Measurements from ENCODE around the gene GHRHR.

GHRHR gene

DNA sequence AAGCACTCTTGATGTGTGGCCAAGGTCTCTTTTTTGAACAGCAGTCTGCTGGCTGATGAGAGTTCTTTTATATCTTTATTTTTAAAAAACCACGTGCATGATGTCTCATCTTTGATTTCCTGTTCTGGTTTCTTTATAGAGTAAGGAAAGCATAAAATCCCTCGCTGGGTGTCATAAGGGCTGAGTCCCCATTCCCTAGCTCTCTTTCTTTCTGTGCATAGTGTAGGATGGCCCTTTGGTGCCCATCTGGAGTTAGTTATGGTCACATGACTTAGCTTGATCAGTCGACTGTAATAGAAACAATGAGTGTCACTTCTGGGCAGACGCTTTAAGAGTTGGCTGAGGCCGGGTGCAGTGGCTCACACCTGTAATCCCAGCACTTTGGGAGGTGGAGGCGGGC, 38.5 kb downstream of the GHRHR start:
- DNase-seq (ENCODE audit: low read depth, low spot score), result no peak
- no peak overlapping the region for H3K9ac ChIP-seq (ENCODE audit: insufficient read length)
- TF ChIP-seq POLR2AphosphoS5 (IDR thresholded peaks at IDR 0.05; ENCODE audit: borderline replicate concordance, low read depth, low read length) (no peak), FOXP2 (optimal IDR thresholded peaks at IDR 0.05; ENCODE audit: control extremely low read depth, extremely low read length, insufficient read depth) (no peak), EZH2 (IDR thresholded peaks at IDR 0.05) (no peak)
- H3K4me3 ChIP-seq, result no peak overlapping the region
- no peaks in the 10 kb centered on the region for H3K36me3 ChIP-seq (ENCODE audit: insufficient read depth, low read length)
- H3K27ac ChIP-seq, result no peak overlapping the region
- H3K9me3 ChIP-seq (ENCODE audit: low read depth, low read length), result no peaks in the 10 kb centered on the region

DNA sequence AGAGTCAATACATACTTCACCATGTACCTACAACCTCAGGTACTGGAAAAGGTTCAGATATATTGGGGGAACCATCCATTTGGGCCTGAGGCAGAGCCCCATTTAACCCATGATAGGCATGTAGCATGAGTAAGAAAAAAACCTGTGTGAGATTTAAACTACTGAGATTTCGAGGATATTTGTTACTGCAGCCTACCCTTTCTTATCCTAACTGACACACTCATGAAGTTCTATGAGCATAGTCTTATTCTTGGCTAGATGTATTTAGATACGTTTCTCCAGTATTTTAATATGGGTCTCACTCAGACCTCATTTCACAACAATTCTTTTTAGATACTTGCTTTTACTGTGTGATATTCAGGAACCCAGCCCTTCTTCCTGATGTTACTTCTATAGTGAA, 39.3 kb downstream of the GHRHR start:
- Histone ChIP-seq H3K9ac (ENCODE audit: insufficient read length) (no peak overlapping the region), H3K27ac (no peak overlapping the region), H3K36me3 (ENCODE audit: insufficient read depth, low read length) (no peaks in the 10 kb centered on the region), H3K4me3 (no peak overlapping the region), H3K9me3 (ENCODE audit: low read depth, low read length) (no peaks in the 10 kb centered on the region)
- no peak for TF ChIP-seq POLR2AphosphoS5 (IDR thresholded peaks at IDR 0.05; ENCODE audit: borderline replicate concordance, low read depth, low read length)
- no peak for TF ChIP-seq EZH2 (IDR thresholded peaks at IDR 0.05)
- TF ChIP-seq FOXP2 (optimal IDR thresholded peaks at IDR 0.05; ENCODE audit: control extremely low read depth, extremely low read length, insufficient read depth), result no peak
- DNase-seq (ENCODE audit: low read depth, low spot score), result no peak

DNA sequence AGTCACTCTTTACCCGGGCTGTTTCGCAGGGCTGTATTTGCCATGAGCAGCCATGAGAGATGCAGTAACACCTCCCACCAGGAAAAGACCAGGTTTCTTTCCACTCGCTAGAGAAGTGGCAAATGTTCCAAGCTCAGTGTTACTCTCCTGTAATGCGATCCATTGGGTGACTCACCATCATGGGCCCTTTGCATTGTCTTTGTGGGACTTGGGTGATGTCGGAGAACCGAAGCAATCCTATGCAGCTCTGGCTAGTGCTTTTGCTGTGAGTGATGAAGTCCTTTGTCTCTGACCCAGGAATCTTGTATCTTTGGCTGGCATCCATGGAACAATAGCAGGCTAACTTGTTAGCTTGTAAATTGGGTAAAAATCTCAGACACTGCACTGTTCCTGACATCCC, 40.0 kb downstream of the GHRHR start:
- TF ChIP-seq POLR2AphosphoS5 (IDR thresholded peaks at IDR 0.05; ENCODE audit: borderline replicate concordance, low read depth, low read length) (no peak), EZH2 (IDR thresholded peaks at IDR 0.05) (no peak), FOXP2 (optimal IDR thresholded peaks at IDR 0.05; ENCODE audit: control extremely low read depth, extremely low read length, insufficient read depth) (no peak)
- no peak overlapping the region for H3K27ac ChIP-seq
- no peak overlapping the region for H3K4me3 ChIP-seq
- no peaks in the 10 kb centered on the region for H3K9me3 ChIP-seq (ENCODE audit: low read depth, low read length)
- H3K9ac ChIP-seq (ENCODE audit: insufficient read length), result no peak overlapping the region
- DNase-seq (ENCODE audit: low read depth, low spot score), result no peak
- H3K36me3 ChIP-seq (ENCODE audit: insufficient read depth, low read length), result no peaks in the 10 kb centered on the region

DNA sequence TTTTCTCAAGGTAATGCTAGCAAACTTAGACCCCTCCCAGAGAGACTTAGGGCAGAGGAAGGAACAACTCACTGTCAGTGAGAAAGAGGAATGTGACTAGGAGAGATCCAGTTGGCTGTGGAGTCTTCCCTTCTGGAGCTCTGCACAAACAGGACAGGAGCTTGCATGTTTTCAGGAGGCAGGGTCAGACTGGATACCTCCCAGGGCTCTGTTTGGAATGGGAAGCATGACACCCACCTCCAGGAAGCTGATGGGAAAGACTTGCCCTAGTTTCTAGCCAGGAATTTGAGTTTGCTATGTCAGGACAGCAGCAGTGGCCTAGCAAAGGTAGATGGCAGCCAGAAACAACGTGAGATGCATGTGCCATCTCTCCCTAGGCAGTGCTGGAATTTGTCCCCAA, 40.6 kb downstream of the GHRHR start:
- no peaks in the 10 kb centered on the region for H3K9me3 ChIP-seq (ENCODE audit: low read depth, low read length)
- TF ChIP-seq POLR2AphosphoS5 (IDR thresholded peaks at IDR 0.05; ENCODE audit: borderline replicate concordance, low read depth, low read length) (no peak), EZH2 (IDR thresholded peaks at IDR 0.05) (no peak), FOXP2 (optimal IDR thresholded peaks at IDR 0.05; ENCODE audit: control extremely low read depth, extremely low read length, insufficient read depth) (no peak)
- H3K4me3 ChIP-seq, result no peak overlapping the region
- no peak overlapping the region for H3K9ac ChIP-seq (ENCODE audit: insufficient read length)
- H3K36me3 ChIP-seq (ENCODE audit: insufficient read depth, low read length), result no peaks in the 10 kb centered on the region
- H3K27ac ChIP-seq, result no peak overlapping the region
- no peak for DNase-seq (ENCODE audit: low read depth, low spot score)

DNA sequence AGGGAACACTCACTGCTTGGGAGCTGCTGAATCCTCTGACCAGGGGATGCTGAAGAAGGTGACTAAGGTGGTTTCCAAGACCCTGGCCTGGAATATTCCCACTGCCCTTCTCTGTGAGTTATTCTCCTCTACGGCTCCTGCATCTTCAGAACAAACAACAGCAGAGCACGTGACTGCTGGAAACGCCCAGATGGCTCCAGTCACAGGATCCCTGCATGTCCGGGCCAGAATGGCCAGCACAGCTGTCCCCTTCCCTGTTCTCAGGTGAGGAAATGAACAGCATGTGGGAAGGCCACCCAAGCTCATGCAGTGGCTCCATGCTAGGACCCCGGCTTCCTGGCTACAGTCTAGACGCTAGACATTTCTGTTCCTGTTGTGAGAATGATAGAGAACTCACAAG, 43.1 kb downstream of the GHRHR start:
- H3K4me3 ChIP-seq, result no peak overlapping the region
- H3K9ac ChIP-seq (ENCODE audit: insufficient read length), result no peak overlapping the region
- H3K27ac ChIP-seq, result no peak overlapping the region
- H3K9me3 ChIP-seq (ENCODE audit: low read depth, low read length), result no peaks in the 10 kb centered on the region
- no peaks in the 10 kb centered on the region for H3K36me3 ChIP-seq (ENCODE audit: insufficient read depth, low read length)
- TF ChIP-seq FOXP2 (optimal IDR thresholded peaks at IDR 0.05; ENCODE audit: control extremely low read depth, extremely low read length, insufficient read depth) (no peak), EZH2 (IDR thresholded peaks at IDR 0.05) (no peak), POLR2AphosphoS5 (IDR thresholded peaks at IDR 0.05; ENCODE audit: borderline replicate concordance, low read depth, low read length) (no peak)
- no peak for DNase-seq (ENCODE audit: low read depth, low spot score)

DNA sequence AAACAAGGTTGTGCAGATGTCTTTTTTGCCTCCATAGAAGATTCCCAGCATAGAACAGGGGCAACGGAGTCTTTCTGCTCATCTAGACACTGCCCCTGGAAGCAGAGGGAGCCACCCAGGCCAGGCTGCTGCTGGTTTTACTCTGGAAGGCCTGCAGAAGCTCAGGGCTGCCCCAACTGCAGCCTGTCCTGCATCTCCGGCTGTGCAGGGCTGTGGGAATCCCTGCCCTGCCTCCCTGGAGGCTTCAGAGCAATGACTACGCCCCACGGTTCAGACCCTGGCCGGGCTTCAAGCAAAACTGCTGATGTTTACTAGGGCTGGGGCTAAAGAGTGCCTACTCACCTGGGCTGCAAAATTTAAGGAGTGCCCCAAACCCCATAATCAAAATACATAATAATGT, 43.9 kb downstream of the GHRHR start:
- DNase-seq (ENCODE audit: low read depth, low spot score), result no peak
- Histone ChIP-seq H3K4me3 (no peak overlapping the region), H3K27ac (no peak overlapping the region), H3K9me3 (ENCODE audit: low read depth, low read length) (no peaks in the 10 kb centered on the region), H3K36me3 (ENCODE audit: insufficient read depth, low read length) (no peaks in the 10 kb centered on the region), H3K9ac (ENCODE audit: insufficient read length) (no peak overlapping the region)
- no peak for TF ChIP-seq EZH2 (IDR thresholded peaks at IDR 0.05)
- TF ChIP-seq FOXP2 (optimal IDR thresholded peaks at IDR 0.05; ENCODE audit: control extremely low read depth, extremely low read length, insufficient read depth), result no peak
- TF ChIP-seq POLR2AphosphoS5 (IDR thresholded peaks at IDR 0.05; ENCODE audit: borderline replicate concordance, low read depth, low read length), result no peak

DNA sequence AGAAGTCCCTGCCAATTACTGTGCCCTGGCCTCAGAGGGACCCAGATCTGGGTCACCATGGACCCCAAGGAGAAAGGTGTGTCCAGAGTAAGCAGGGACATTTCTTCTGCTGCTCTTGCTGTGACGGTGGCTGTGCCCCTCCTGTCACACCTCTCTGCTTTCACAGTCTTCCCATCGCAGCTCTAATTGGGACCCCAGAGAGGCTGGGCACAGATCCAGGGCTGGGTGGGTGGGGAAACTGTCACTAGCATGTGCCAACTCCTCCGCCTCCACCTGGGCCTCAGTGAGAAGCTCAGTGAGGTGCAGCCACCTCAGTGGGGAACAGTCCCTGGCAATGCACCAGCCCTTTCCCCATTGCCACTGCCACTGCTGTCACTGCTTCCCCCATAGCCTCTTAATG, 51.1 kb downstream of the GHRHR start:
- Histone ChIP-seq H3K4me3 (no peak overlapping the region), H3K27ac (no peak overlapping the region), H3K9ac (ENCODE audit: insufficient read length) (no peak overlapping the region), H3K9me3 (ENCODE audit: low read depth, low read length) (no peaks in the 10 kb centered on the region), H3K36me3 (ENCODE audit: insufficient read depth, low read length) (no peaks in the 10 kb centered on the region)
- no peak for DNase-seq (ENCODE audit: low read depth, low spot score)
- TF ChIP-seq POLR2AphosphoS5 (IDR thresholded peaks at IDR 0.05; ENCODE audit: borderline replicate concordance, low read depth, low read length) (no peak), EZH2 (IDR thresholded peaks at IDR 0.05) (no peak), FOXP2 (optimal IDR thresholded peaks at IDR 0.05; ENCODE audit: control extremely low read depth, extremely low read length, insufficient read depth) (no peak)

DNA sequence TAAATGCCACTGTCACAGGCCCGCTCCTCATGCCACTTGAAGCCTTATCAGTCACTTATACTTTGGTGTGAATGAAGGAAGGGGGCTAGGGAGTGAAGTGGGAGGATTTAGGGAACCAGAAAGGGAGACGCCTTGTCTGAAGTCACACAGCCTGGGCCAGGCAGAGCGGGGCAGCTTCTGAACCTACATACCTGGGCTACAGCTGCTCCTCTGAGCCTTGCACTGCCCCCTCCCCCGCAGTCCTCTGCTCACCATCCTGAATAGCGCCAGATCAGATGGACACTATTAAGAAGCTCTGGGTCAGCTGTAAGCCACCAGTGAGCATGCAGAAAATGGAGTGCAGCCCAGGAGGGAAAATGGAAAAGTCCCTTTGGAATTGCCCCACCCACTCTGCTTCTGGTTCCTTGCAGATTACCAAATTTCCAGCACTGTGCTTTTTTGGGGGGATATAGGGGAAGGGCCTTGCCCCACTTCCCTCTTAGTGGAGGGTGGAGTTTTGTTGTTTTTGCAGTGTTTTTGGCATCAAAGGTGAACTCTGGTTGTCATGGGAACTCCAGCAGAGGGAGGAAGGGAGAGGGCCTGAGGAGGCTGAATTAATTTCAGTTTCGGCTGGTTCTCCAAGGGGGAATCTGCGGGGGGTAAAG, 53.4 kb downstream of the GHRHR start:
- Histone ChIP-seq H3K4me3 (no peak overlapping the region), H3K36me3 (ENCODE audit: insufficient read depth, low read length) (no peaks in the 10 kb centered on the region), H3K9ac (ENCODE audit: insufficient read length) (no peak overlapping the region), H3K9me3 (ENCODE audit: low read depth, low read length) (no peaks in the 10 kb centered on the region), H3K27ac (no peak overlapping the region)
- no peak for DNase-seq (ENCODE audit: low read depth, low spot score)
- TF ChIP-seq EZH2 (IDR thresholded peaks at IDR 0.05) (no peak), FOXP2 (optimal IDR thresholded peaks at IDR 0.05; ENCODE audit: control extremely low read depth, extremely low read length, insufficient read depth) (no peak), POLR2AphosphoS5 (IDR thresholded peaks at IDR 0.05; ENCODE audit: borderline replicate concordance, low read depth, low read length) (no peak)

DNA sequence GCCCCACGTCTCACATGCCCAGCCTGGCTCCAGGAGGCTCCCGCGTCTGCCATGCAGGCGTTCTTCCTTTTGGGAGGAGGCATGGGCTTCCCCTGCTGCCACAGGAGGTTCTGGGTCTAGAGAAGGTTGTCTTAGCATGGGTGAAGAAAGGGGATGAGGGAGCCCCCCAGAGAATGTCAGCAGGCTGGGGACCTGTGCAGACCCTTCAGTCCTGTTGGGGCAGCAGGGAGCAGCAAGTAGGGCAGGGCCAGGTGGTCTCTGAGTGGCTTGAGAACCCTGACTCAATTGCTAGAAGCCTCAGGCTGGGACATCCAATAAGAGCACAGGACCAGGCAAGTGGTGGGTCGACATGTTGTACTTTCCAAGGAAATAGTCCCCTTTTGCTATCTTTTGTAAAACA, 54.0 kb downstream of the GHRHR start:
- Histone ChIP-seq H3K9me3 (ENCODE audit: low read depth, low read length) (no peaks in the 10 kb centered on the region), H3K27ac (no peak overlapping the region), H3K9ac (ENCODE audit: insufficient read length) (no peak overlapping the region), H3K4me3 (no peak overlapping the region), H3K36me3 (ENCODE audit: insufficient read depth, low read length) (no peaks in the 10 kb centered on the region)
- DNase-seq (ENCODE audit: low read depth, low spot score), result no peak
- TF ChIP-seq POLR2AphosphoS5 (IDR thresholded peaks at IDR 0.05; ENCODE audit: borderline replicate concordance, low read depth, low read length) (no peak), FOXP2 (optimal IDR thresholded peaks at IDR 0.05; ENCODE audit: control extremely low read depth, extremely low read length, insufficient read depth) (no peak), EZH2 (IDR thresholded peaks at IDR 0.05) (no peak)
